Left hindlimb (tissue), 1 donor: ENCODE results near the gene GPR141.

Source experiments
- DNase-seq: peaks from one replicate; pipeline ENCODE4 v3.0.0-alpha.2; 2018

The GPR141 gene

DNA sequence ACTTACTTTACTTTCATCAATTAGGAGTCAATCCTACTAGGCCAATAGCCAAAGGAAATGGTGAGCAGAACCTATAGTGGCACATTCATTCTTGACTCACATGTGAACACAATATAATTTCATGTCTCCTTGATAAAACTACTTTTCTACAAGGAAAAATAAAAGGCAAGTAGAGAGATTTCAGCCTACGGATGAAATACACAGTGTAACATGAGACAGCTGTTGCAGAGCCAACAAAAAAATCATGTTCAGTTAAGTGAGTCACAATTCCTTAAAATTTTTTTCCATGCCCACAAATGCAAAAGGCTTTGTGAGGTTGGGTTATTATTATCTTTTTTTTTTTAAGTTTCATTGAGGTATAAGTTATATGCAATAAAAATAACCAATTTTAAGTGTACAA lies 54.8 kb downstream of the GPR141 start:
- DNase-seq = no peak

DNA sequence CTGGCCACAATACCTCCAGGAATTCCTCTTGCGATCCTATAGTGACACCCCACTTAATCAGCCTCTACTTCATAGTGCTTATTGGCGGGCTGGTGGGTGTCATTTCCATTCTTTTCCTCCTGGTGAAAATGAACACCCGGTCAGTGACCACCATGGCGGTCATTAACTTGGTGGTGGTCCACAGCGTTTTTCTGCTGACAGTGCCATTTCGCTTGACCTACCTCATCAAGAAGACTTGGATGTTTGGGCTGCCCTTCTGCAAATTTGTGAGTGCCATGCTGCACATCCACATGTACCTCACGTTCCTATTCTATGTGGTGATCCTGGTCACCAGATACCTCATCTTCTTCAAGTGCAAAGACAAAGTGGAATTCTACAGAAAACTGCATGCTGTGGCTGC lies 56.8 kb downstream of the GPR141 start:
- no peak for DNase-seq

DNA sequence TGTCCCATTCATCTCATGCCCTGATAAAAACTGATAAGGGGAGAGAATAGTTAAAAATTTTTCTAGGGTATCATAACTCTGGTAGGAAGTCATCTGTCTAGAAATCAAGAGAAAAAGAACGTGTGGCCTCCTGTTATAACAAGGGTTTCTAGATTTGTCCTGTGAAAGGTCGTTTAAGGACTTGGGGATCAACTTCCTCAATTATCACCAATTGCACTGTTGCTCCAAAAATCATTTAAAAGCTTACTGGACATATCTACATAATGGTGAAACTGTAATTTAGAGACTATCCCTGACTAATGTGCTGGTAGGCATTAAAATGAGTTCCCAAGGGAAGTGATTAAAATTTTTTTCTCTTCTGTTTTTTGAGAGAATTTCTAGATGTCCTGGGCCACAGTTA lies 58.2 kb downstream of the GPR141 start:
- DNase-seq = no peak

DNA sequence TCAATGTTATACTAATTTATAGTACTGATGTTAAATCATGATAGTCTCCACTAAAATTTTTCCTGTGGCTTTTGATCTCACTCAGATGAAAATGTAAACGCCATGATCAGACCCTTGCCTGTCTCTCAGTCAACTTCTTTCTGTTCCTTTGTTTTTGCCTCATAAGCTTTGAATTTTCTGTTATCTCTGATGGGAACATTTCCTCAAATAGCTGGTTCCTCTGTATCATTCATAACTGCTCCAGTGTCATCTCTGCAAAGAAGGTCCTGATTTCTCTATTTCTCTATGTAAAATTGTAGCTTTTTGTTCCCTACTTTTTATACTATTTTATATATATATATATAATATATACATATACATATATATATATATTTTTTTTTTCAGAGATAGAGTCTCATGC lies 67.5 kb downstream of the GPR141 start:
- no peak for DNase-seq

DNA sequence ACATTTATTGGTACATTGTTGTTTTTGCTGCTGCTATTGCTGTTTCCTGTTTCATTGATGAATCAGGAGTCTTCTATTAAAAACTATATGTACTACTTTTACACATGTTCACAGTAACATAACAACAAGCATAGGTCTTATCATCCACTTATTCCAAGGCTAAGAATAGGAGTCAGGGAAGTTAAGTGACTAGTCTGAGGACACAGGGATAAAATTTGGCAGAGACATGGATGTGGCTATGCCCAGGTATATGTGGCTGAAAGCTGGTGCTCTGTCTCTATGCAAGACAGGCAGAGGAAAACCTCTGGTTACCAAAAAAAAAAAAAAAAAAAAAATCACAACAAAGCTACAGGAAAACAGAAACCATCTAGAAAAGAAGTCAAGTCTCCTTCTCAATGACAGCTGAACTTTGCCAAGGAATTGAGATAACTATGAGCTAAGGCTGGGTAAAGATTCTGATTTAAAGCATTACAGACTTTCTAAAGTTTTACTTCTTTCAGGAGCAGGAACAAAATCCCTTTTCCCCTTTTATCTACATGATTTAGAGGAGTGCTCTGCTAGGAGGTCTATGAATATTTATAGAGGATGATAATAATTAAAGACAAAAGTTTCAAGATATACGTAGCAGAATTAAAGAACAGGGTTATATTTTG lies 70.0 kb downstream of the GPR141 start:
- no peak for DNase-seq

DNA sequence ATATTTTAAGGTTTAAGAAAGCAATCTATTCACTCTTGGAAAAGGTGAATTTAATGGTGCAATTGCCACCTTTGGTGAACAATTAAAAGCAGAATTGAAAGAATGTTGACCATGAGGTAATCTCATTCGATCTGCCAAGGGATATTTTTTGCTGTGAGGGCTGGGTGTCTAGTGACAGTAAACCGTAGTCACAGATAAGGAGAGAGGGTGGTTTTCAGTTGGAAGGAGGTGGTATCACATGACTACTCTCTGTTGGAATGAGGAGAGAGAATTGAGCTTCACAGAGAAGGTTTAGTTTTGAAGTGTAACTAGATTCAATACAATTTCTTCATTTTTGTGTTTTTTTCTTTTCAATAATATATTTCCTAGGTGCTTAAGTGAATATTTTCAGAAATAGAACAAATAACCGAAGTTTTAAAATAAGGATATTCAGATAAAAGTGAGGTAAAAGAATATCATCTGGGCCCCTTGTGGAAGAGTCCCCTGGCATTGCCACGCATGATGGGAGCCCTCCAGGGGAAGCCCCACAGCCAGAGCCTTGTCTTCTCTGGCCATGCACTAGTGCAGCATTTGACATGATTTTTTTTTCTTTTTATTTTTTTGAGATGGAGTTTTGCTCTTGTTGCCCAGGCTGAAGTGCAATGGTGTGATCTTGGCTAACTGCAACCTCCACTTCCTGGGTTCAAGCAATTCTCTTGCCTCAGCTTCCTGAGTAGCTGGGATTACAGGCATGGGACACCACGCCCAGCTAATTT lies 73.4 kb downstream of the GPR141 start:
- DNase-seq = no peak

DNA sequence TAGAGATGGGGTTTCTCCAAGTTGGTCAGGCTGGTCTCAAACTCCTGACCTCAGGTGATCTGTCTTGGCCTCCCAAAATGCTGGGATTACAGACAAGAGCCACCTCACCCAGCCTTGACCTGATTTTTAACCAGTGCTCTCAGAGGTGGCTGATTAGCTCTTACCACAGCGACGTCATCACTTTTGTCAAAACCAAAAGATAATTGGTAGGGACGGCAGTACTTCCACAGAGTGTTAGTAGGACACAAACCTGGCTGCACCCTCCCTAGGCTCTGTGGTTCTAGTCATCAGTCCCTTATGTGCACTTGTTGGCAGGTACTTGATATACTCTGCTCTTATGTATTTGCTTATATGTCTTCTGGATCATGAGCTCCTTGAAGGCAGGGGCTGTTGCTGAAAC lies 74.0 kb downstream of the GPR141 start:
- DNase-seq = no peak

DNA sequence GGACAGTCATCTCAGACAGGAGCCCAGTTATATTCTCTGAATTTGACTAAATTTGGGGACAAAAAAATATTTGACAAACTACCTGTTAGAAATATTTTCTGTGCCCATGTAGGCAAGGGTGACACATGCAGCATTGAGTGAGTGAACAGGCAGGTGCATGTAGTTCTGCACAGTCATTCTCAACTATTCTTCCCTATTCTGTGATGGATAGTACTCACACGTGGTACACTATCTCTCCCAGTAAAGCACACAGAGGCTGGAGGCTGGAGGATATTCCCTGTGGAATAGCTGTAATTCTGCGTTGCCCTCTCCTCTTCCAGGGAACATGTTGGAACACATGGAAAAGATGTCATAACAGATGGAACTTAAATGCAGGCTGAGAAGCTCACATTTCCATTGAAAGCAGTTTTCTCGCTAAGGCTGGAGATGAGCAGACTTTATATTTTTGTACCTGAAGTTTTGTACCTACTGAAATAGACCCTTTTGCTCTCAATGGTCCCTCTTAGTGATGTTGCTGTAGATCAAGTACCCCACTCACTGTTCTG lies 75.0 kb downstream of the GPR141 start:
- no peak for DNase-seq

DNA sequence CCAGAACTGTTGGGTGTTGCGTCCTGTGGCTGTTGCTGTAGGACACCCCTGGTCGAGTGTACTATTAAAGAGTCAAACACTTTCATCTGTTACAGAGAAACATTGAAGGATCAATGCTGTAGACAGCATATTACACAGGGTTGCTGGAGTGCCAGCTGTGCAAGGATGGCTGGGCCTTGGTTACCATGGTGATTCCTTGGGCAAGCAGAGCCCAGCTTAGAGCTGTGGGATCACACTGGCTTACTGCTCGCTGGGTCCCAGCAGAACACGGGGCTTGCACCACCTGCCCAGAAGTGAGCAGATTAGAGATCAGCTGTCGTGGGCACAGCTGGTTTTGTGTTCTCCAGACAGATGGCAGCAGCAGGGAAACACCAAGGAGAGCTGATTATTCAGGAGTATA lies 76.0 kb downstream of the GPR141 start:
- DNase-seq = peak; percentile 61

DNA sequence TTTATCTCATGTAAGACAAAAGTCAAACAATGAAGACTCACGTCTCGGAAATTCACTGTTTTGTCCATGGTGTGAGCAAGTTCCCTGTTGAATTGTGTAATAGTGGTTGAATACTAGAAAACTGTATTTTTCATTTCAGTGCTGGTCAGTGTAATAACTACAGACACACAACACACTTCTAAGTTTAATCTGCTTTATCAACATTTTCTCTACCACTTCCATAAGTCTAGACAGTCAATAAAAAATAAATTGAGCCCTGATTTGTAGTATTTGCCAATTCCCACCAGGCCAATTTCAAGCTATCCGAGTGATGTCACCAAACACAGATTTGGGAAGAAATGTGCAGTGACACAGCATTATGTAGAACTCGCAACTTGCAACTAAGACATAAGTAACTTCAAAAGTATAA lies 81.9 kb downstream of the GPR141 start:
- no peak for DNase-seq

DNA sequence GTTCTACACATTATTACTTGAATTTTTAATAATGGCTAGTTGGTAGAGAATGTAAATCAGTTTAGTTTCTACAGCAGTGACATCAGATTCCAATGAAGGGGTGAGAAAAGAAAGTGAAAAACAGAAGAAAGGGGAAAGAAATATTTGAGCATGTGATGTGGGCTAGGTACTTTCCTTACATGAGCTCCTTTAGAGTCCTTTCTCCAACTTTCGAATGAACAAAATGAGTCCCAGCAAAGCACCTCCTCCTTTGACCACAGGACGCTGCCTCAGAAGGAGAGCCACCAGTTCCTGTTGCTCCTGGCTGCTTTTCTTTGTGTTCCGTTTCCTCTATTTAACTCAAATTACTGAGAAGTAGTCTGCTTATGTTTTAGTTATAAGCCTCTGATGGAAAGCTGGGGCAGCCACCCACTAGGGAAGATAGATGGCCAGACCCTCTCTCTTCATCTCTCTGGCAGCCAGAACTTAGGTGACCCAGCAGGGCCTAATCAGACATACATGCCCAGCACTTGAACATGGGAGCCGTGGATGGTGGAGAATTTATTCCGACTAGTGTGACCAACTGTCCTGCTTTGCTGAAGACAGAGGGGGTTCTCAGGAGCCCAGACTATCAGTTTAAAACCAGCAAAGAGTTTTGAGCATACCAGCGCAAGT lies 82.4 kb downstream of the GPR141 start:
- no peak for DNase-seq

DNA sequence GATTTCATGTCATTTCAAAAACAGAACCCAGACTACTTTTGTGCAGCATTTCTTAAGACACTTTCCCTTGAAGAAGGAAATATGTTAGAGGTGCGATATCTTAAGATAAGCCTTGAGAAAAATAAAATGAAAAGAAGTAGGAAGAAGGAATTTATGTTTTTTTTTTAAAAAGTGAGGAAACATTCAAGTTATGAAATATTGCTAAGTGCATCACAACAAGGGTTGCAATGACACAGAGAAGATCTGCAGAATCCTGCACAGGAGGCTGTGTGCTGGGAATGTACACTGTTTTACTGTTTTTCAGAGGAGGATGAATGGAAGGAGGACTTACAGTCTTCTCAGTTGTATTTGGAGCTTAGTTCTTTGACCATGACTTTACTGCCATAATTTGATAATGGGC lies 85.0 kb downstream of the GPR141 start:
- no peak for DNase-seq

DNA sequence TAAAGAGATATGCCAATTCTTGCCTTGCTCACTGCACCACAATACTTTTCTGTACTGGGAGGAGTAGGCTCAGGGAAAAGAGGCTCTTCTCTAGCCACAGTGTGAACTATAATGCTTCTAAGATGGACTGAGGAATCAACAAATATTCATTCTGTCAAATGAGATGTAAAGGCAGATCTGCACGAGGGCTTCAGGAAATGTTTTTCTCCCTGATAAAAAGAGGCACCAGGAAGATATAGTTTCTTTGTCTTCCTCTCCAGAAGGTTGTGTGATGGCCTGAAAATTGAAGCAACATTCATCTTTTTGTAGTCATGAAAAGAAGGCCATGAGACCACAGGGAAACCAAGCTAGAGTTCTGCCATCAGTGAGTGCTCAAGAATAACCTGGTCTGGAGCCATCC lies 85.7 kb downstream of the GPR141 start:
- DNase-seq = no peak

DNA sequence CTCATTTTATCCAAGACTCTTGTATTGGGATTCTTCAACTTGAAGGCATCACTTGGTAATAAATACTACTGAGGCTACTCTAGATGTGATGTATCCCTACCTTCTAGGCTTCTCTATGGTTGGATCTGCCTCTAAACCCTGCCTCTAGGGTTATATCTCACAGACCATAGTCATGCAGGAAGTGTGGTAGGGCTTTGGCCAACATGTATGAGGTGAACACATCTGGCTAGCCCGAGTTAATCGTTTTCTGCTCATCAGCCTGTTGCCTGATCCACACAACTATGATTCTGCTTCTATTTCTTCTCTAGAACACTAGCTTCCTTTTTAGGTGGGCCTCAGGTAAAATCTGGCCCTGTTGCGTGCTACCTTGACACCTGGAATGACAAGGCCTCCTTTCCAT lies 86.2 kb downstream of the GPR141 start:
- no peak for DNase-seq

DNA sequence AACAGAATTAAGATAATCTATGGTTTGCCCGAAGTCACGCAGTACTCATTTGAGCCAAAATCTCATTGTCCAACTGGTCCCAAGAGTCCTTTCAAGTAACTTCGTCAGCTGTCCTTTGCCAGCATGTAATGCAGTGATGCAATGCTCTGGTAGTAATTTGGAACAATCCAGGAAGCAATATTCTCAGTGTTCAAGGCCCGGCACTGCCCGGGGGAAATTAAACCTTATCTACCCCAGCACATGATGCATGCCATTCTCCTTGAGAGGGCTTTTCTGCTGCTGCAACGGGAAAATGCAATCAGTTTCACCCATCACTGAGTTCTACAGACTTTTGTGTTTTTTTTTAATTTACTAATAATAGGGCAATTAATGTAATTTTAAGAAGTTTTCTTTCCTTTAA lies 87.3 kb downstream of the GPR141 start:
- no peak for DNase-seq

DNA sequence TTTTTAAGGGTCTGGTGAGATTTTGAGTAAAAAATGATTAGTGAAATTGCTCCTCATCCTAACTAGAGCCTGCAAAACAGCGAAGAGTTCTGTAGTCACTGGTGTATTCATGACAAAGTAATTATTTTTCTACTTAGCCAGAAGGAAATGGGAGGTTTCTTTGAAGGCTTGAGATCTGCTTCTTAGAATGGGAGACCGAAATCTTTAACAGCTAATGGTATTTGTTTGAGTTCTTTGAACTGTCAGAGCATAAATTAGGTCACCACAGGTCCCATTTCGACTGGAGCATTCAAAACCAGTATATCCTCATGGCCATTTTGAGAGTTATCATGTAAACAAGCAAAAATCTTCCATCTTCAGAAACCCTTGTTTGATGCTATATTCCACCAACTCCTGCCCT lies 87.8 kb downstream of the GPR141 start:
- DNase-seq = no peak

DNA sequence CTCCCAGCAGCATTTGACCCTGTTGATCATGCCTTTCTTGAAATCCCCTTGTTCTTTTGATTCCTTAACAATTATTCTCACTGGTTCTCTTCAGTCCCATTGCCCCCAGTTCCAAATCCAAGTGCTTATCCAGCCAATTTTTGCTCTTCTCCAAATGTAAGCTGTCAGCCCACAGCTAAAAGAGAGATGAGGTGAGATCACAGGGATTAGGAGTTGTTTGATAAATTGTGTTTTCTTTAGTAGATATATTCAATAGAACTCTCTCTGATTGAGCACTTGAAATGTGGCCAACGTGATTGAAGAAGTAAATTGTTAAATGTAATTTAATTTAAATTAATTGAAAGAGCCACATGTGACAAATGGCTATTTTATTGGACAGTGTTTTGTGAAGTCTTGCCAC lies 88.2 kb downstream of the GPR141 start:
- DNase-seq = no peak

DNA sequence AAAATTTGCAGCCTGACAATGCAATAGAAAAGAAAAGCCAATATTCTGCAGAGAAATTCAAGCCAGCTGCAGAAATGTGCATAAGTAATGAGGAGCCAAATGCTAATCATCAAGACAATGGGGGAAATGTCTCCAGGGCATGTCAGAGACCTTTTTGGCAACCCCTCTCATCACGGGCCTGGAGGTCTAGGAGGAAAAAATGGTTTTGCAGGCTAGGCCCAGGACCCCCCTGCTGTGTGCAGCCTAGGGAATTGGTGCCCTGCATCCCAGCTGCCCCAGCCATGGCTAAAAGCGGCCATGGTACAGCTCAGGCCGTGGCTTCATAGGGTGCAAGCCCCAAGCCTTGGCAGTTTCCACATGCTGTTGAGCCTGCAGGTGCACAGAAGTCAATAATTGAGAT lies 92.4 kb downstream of the GPR141 start:
- DNase-seq = no peak

DNA sequence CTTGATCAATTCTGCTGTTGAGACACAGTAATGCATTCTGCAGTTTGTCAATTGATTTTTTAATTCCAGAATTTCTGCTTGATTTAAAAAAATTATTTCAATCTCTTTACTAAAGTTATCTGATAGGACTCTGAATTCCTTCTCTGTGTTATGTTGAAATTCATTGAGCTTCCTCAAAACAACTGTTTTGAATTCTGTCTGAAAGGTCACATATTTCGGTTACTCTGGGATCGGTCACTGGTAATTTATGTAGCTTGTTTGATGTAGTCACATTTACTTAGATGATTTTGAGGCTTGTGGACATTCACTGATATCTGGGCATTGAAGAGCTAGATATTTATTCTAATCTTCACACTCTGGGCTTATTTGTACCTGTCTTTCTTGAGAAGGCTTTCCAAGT lies 97.6 kb downstream of the GPR141 start:
- no peak for DNase-seq

DNA sequence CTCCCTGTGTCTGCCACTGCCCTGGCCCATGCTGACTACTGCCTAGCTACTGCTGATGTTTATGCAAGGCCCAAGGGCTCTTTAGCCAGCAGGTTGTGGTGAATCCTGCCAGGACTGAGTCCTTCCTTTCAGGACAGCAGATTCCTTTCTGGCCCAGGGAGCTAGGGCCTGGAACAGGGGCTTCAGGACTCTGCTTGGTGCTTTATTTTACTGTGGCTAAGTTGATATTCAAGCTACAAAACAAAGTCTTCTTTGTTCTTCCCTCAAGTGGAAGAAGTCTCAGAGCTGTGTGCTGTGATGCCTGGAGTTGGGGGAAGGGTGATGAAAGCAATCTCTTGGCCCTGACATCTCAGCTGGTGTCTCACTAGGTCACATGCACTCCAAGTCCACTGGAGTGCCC lies 98.6 kb downstream of the GPR141 start:
- DNase-seq = no peak

DNA sequence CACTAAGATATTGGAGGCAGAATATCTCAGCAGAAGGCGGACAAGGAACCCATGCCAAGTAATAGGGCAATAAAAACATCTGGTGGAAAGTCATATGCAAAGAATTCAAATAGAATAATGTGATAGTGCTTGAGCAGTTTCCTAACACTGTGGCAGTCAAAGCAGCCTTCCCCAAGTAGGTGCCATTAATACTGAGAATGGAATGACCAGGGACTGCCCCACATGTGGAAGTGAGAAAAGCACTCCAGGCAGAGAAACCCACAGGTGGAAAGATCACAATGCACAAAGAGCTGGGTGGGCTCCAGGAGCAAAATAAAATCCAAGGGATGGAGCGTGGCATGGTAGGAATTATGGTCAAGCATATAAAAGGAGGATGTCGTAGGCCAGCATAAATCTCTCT lies 100.4 kb downstream of the GPR141 start:
- DNase-seq = no peak

DNA sequence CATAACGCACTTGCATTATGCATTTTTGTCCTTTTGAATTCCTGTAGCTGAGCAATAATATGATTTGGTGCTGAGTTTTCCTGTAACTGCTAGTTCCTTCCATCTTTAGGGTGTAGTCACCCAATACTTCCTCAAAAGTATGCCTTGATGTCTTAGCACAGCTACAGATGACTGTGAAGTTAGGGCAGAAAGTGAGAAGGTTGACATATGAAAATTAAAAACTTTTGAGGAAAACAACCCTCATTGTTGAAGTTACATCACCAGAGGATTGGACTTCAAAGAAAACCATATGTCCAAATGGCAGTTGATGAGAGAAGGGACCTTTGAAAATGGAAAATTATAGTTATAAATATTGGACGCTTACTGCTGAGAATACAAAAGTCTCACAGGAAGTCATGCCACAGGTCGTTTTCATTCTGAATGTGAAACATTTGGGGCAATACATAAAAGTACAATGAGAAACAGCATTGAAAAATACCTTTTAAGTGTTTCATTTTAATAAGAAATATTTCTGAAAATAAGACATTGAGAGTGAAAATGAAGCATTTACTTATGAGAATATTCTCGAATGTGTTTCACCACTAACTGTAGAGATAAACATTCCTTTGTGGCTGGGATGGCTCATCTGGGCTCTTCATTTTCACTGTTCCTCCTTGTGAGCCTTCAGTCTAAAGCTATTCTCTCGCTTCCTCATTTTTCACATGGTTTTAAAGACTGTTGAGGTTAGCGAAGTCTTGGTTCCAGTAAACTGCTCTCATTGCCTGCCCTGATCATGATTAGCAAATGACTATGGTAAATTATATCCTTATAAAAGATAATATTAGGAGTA lies 103.4 kb downstream of the GPR141 start:
- DNase-seq = no peak
